TTC549 (cell line): ENCODE data around the gene LOX.
"Not testable (repeated sequence)": the region's sequence is repeated elsewhere in the genome, so short reads cannot be mapped to it uniquely, and the experiment has no call there.

Source experiments
- FAIRE-seq: peaks from 2 replicates; lab custom pipeline; 2012; peaks lifted over from hg19 to GRCh38; lab: Jason Lieb, UNC

Gene LOX

GRCh38 chr5:122097391-122097790 is 19.3 kb upstream of the LOX start:
- FAIRE-seq, result no peak

- FAIRE-seq, result no peak
These were observed 17.1 kb upstream of the LOX start for GRCh38 chr5:122095158-122095557.

GRCh38 chr5:122094251-122094650 is 16.2 kb upstream of the LOX start:
- FAIRE-seq, result not testable (repeated sequence)

- FAIRE-seq, result no peak
These were observed 15.5 kb upstream of the LOX start for GRCh38 chr5:122093415-122094180.

- peak; percentile 33 for FAIRE-seq
These were observed 14.0 kb upstream of the LOX start for GRCh38 chr5:122091936-122092600.

- FAIRE-seq, result no peak
These were observed 11.3 kb upstream of the LOX start for GRCh38 chr5:122089096-122090013.

GRCh38 chr5:122085041-122085440 is 7.0 kb upstream of the LOX start:
- FAIRE-seq, result no peak

- FAIRE-seq, result no peak
These were observed 5.5 kb upstream of the LOX start for GRCh38 chr5:122083535-122083934.

- FAIRE-seq, result no peak
These were observed 3.5 kb upstream of the LOX start for GRCh38 chr5:122081541-122081940.

- FAIRE-seq, result no peak
These were observed 518 bp downstream of the LOX start for GRCh38 chr5:122077366-122078115.

GRCh38 chr5:122076669-122077365 is 1.2 kb downstream of the LOX start:
- no peak for FAIRE-seq

- no peak for FAIRE-seq
These were observed 2.0 kb downstream of the LOX start for GRCh38 chr5:122076050-122076461.

- no peak for FAIRE-seq
These were observed 4.2 kb downstream of the LOX start for GRCh38 chr5:122073864-122074263.

GRCh38 chr5:122073018-122073417 is 5.0 kb downstream of the LOX start:
- FAIRE-seq, result no peak

GRCh38 chr5:122067390-122067789 is 10.7 kb downstream of the LOX start:
- FAIRE-seq, result no peak

- no peak for FAIRE-seq
These were observed 13.1 kb downstream of the LOX start for GRCh38 chr5:122064992-122065391.

- FAIRE-seq, result no peak
These were observed 14.2 kb downstream of the LOX start for GRCh38 chr5:122063836-122064235.

- FAIRE-seq, result no peak
These were observed 15.9 kb downstream of the LOX start for GRCh38 chr5:122062205-122062604.

- FAIRE-seq, result no peak
These were observed 21.1 kb downstream of the LOX start for GRCh38 chr5:122056913-122057312.

- no peak for FAIRE-seq
These were observed 23.8 kb downstream of the LOX start for GRCh38 chr5:122054266-122054665.
